Activated CD4-positive, alpha-beta memory T cell treated with anti-CD3 and anti-CD28 coated beads, Interleukin-2, amount 10 ng/mL, durations not matched to agents 7 days and 5 days (primary cell): Measurements from ENCODE around the gene RBM8A. TPM values are rescaled to one million over a fixed set of nuclear protein-coding genes. Genes with fewer than 3 reads are reported as not detected.

Experiments used
- CTCF ChIA-PET: fragments of 350-600 bp; sonication (Branson Sonifier 250); formaldehyde crosslinking; loops from one replicate; lab custom pipeline; 2021; ENCODE audit warnings: antibody characterized with exemption, inconsistent platforms; lab: Charles Lee
- POLR2A ChIA-PET: fragments of 350-600 bp; sonication (Branson Sonifier 250); formaldehyde crosslinking; loops from one replicate; lab custom pipeline; 2021; ENCODE audit warnings: antibody characterized with exemption; lab: Charles Lee
- DNase-seq: peaks from one replicate; pipeline ENCODE4 v3.0.0-alpha.2; 2020
- H3K27ac Mint-ChIP-seq: one replicate; pipeline ENCODE4 v1.8.0; 2021; ENCODE audit warnings: mild to moderate bottlenecking, mixed read lengths
- H3K27me3 Mint-ChIP-seq: one replicate; pipeline ENCODE4 v1.8.0; 2021; ENCODE audit warnings: mixed read lengths
- H3K36me3 Mint-ChIP-seq: one replicate; pipeline ENCODE4 v1.8.0; 2021; ENCODE audit warnings: low read depth, mixed read lengths
- H3K4me1 Mint-ChIP-seq: one replicate; pipeline ENCODE4 v1.8.0; 2021; ENCODE audit warnings: mixed read lengths
- H3K4me3 Mint-ChIP-seq: one replicate; pipeline ENCODE4 v1.8.0; 2021; ENCODE audit warnings: mild to moderate bottlenecking, mixed read lengths
- H3K9me3 Mint-ChIP-seq: one replicate; pipeline ENCODE4 v1.8.0; 2021; ENCODE audit warnings: mixed read lengths
- total RNA-seq, 2 experiments: library from RNA; stranded (reverse); gene quantifications; one replicate each; pipeline ENCODE4 v1.2.3, GENCODE V29; 2021

The RBM8A gene
- total RNA-seq, 2 experiments from 2014 or later: 168 to 174 TPM

DNA sequence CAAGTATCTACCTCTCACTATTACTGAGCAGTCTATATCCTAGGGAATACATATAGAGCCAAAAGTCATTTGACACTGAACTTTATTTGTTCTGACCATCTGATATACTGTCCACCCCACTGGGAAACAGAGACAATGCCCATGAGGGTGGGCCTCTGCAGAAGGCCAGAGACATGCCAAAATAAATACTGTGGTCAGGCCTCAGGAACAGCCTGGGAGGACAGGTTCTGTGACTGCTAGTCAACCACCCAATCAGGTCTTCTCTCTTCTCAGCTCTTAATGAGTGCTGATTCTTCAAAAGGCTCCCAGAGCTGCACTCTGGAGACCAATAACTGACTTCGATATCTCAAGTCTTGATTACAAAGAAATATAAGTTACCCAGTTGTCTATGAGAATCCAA, 36.1 kb downstream of the RBM8A start:
- Mint-ChIP-seq H3K27ac (no peak overlapping the region), H3K9me3 (no peaks in the 10 kb centered on the region), H3K36me3 (no peaks in the 10 kb centered on the region), H3K4me3 (no peak overlapping the region), H3K4me1 (peaks cover 4% of the 10 kb centered on the region), H3K27me3 (peaks cover 3% of the 10 kb centered on the region)
- ChIA-PET CTCF (interaction anchor here (0.8 to 2.5 kb wide), 20 partner anchors 9 to 141 kb away, joined by 3 to 16 read pairs (median 5); partner anchors contain the start of genes ANKRD34A, HJV, ITGA10 and NUDT17), POLR2A (interaction anchor here (0.6 to 2.4 kb wide), 7 partner anchors 16 to 88 kb away, joined by 3 to 11 read pairs (median 4); partner anchors contain the start of genes ANKRD34A, ITGA10, NUDT17 and PIAS3)
- DNase-seq: no peak

DNA sequence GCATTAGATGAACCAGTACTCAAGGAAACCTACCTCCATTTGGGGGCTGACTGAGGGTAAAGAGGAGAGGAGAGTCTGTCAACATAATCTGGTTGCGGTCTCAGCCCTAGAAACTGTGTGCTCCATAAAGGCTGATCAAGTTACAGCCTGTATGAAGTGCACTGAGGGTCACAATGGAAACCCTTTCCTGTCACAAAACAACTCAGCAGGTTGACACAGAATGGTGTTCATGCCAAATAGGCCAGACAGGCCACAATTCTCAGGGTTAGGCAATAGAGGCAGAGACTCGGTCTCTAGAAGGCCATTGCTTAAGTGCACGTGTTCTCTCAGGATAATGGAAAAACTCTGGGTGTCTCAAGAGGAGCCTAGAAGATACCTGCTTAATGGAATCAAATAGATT, 37.6 kb downstream of the RBM8A start:
- no peak for DNase-seq
- peaks cover 15% of the 10 kb centered on the region for H3K4me1 Mint-ChIP-seq
- peaks cover 11% of the 10 kb centered on the region for H3K27me3 Mint-ChIP-seq
- H3K9me3 Mint-ChIP-seq: no peaks in the 10 kb centered on the region
- ChIA-PET CTCF (interaction anchor here (0.6 to 1.0 kb wide), 3 partner anchors 9 to 125 kb away, joined by 3 to 6 read pairs (median 3); no protein-coding TSS in a partner anchor), POLR2A (no interaction called here)
- H3K36me3 Mint-ChIP-seq: no peaks in the 10 kb centered on the region
- no peak overlapping the region for H3K4me3 Mint-ChIP-seq
- H3K27ac Mint-ChIP-seq: no peak overlapping the region

DNA sequence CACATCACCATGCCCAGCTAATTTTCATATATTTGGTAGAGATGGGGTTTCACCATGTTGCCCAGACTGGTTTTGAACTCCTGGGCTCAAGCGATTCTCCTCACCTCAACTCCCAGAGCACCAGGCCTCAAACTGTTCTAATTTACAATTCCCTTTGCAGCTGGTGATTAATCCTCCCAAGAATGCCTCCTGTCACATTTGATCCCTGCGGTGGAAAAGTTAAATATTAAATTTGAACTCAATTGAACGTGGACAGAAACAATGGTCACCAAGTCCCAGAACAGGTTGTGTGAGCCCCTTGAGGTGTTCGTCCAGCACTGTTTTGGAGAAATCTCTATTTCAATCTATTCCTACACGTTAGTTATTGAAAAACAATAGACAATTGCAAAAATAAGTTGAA, 39.7 kb downstream of the RBM8A start:
- no peak overlapping the region for H3K4me3 Mint-ChIP-seq
- no peaks in the 10 kb centered on the region for H3K36me3 Mint-ChIP-seq
- H3K27me3 Mint-ChIP-seq: peaks cover 28% of the 10 kb centered on the region
- no peak for DNase-seq
- ChIA-PET CTCF (interaction anchor here (10.0 kb wide), 1 partner anchor 41 kb away, joined by 58 read pairs; the partner anchor contains the start of gene NUDT17), POLR2A (no interaction called here)
- H3K27ac Mint-ChIP-seq: no peak overlapping the region
- no peaks in the 10 kb centered on the region for H3K9me3 Mint-ChIP-seq
- H3K4me1 Mint-ChIP-seq: peaks cover 17% of the 10 kb centered on the region

DNA sequence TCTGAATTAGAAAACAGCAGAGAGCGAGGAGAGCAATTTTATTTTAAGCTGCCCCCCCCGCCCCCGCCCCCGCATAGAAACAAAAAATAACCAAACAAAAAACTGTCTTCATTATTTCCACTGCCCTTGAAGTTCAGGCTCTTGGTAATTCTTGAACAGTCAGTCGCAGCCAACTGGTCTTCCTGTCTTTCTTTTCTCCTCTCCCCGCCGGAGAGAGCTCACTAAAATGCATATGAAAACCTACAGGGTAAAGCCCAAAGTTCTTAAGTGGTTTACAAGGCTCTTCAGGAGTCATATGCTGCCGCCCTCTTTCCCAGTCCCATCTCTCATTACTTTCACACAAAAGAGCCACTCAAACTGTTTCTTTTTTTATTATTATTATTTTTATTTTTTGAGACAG, 40.5 kb downstream of the RBM8A start:
- no peak overlapping the region for H3K27ac Mint-ChIP-seq
- peaks cover 30% of the 10 kb centered on the region for H3K27me3 Mint-ChIP-seq
- no peaks in the 10 kb centered on the region for H3K9me3 Mint-ChIP-seq
- CTCF ChIA-PET: interaction anchor here (0.7 to 10.0 kb wide), 6 partner anchors 13 to 146 kb away, joined by 3 to 58 read pairs (median 4); partner anchors contain the start of genes ITGA10, LIX1L and NUDT17
- POLR2A ChIA-PET: interaction anchor here (1.7 to 2.1 kb wide), 2 partner anchors 27 to 78 kb away, joined by 7 to 11 read pairs; partner anchors contain the start of genes ANKRD34A, PIAS3 and POLR3GL
- H3K4me3 Mint-ChIP-seq: peak overlapping the region; percentile 46
- no peak for DNase-seq
- peaks cover 17% of the 10 kb centered on the region for H3K4me1 Mint-ChIP-seq
- no peaks in the 10 kb centered on the region for H3K36me3 Mint-ChIP-seq

DNA sequence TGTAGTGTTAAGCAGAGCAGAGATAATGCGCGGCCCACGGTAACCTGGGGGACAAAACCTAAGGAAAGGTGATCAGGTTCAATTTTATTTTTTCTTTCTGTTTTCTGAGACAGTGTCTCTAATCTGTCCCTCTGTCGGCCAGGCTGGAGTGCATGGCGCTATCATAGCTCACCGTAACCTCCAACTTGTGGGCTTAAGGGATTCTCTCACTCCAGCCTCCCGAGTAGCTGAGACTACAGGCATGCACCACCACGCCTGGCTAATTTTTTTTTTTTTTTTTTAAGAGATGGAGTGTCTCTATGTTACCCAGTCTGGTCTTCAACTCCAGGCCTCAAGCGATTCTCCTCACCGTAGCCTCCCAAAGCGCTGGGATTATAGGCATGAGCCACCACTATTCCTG, 40.9 kb downstream of the RBM8A start:
- H3K27ac Mint-ChIP-seq: no peak overlapping the region
- no peaks in the 10 kb centered on the region for H3K9me3 Mint-ChIP-seq
- peaks cover 17% of the 10 kb centered on the region for H3K4me1 Mint-ChIP-seq
- peak overlapping the region; percentile 75 for H3K4me3 Mint-ChIP-seq
- POLR2A ChIA-PET: interaction anchor here (0.9 to 2.1 kb wide), 3 partner anchors 27 to 78 kb away, joined by 3 to 11 read pairs (median 7); partner anchors contain the start of genes ANKRD34A, PIAS3 and POLR3GL
- no peaks in the 10 kb centered on the region for H3K36me3 Mint-ChIP-seq
- DNase-seq: no peak
- CTCF ChIA-PET: interaction anchor here (0.7 to 10.0 kb wide), 6 partner anchors 13 to 147 kb away, joined by 3 to 58 read pairs (median 4); partner anchors contain the start of genes ITGA10, LIX1L and NUDT17
- H3K27me3 Mint-ChIP-seq: peaks cover 30% of the 10 kb centered on the region

DNA sequence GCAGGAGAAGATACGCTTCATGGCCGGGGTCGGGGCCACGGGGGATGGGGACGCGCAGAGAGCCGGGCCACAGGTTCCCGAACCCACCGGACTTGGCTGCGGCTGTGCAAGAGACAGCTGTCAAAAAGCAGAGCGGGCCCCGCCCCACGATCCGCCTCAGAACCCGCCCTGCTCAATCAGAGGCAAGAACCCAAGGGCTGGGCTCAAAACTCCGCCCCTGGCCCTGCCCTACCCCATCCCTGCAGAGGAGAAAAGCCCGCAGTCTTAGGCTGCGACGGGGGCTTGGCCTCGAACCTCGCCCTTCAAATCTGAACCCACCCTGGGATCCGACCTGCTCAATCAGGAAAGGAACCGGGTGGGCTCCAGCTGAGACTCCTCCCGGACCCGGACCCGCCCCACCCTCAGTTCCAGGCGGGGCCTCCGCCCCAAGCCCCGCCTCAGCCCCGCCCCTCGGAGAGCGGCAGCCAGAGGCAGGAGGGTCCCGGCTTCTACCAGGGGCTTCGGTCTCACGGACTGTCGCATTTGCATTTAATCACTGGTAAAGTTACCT, 41.5 kb downstream of the RBM8A start, which contains the start of gene ANKRD35:
Gene ANKRD35 (minus strand): TSS at position 129 of the 550 bp plus-strand sequence. CDS start 108 bp downstream, at position 21.
- Mint-ChIP-seq H3K27me3 (peaks cover 33% of the 10 kb centered on the region), H3K4me3 (peak within 1 kb of the TSS; percentile 75), H3K9me3 (no peaks in the 10 kb centered on the region), H3K36me3 (no peaks in the 10 kb centered on the region), H3K4me1 (peaks cover 17% of the 10 kb centered on the region), H3K27ac (no peak within 1 kb of the TSS)
- POLR2A ChIA-PET: interaction anchor here (0.9 to 2.1 kb wide), 5 partner anchors 14 to 79 kb away, joined by 3 to 11 read pairs (median 5); partner anchors contain the start of genes ANKRD34A, PIAS3, POLR3GL and RBM8A
- CTCF ChIA-PET: interaction anchor here (0.5 to 10.0 kb wide), 6 partner anchors 8 to 147 kb away, joined by 3 to 58 read pairs (median 4); partner anchors contain the start of genes LIX1L, NUDT17 and PIAS3
- peak; percentile 91 for DNase-seq

DNA sequence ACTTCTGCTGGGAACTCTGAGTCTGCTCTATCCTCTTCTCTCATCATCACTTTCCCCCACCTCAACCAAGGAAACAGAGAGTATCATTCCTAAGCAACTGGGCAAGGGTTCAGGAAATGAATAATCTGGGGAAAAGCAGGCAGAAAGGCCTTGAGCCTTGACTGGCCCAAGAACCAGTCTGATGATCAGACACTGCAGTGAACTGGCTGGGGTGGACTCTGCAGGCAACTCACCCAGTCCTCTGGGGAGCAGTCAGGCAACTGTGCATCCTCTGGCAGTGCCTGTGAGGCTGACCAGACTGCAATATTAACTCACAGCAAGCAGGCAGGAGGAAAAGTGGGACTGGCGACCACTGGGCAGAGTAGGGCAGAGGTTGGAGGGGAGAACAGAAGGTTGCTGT, 42.6 kb downstream of the RBM8A start:
- H3K27ac Mint-ChIP-seq: no peak overlapping the region
- H3K4me1 Mint-ChIP-seq: peaks cover 17% of the 10 kb centered on the region
- no peak for DNase-seq
- peak overlapping the region; percentile 75 for H3K4me3 Mint-ChIP-seq
- no peaks in the 10 kb centered on the region for H3K36me3 Mint-ChIP-seq
- H3K27me3 Mint-ChIP-seq: peaks cover 33% of the 10 kb centered on the region
- POLR2A ChIA-PET: no interaction called here
- CTCF ChIA-PET: interaction anchor here (10.0 kb wide), 1 partner anchor 38 kb away, joined by 58 read pairs; the partner anchor contains the start of gene NUDT17
- H3K9me3 Mint-ChIP-seq: no peaks in the 10 kb centered on the region

DNA sequence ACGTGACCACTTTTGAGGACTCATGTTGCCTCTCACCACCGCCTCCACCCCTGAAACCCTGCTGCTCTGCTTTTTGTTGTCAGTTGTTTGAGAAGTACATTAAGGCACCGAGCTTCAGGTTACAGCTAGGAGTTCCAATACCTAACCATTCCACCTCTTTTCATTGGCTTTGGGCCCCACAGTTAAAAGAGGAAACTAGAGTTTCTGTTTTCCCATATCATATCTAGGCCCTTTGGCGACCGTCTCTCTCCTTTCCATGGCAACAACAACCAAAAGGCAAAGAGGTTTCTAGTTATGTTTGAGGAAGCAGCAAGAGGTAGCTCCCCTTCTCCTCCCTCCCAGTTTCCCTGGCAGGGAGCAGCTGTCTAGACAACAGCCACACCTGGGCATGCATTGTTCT, 47.5 kb downstream of the RBM8A start:
- CTCF ChIA-PET: interaction anchor here (0.8 to 10.0 kb wide), 5 partner anchors 10 to 34 kb away, joined by 3 to 58 read pairs (median 8); partner anchors contain the start of genes NUDT17 and PIAS3

DNA sequence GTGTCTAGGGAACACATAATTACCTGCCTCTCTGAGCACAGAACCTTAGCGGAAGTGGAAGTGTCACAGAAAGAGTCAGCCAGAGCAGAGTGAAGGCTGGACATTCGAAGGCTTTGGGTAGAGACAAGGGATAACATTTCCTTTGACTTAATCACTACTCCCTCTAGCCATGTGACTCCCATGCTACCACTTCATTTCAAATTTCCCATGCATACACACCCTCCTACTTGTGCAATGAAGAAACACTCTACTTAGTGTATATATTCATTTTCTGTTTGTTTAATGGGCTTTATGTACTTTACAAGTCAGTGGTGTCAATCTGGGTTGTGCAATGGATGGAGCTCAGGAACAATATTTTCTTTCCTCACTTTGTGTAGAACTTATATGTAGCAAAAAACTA, 48.6 kb downstream of the RBM8A start:
- CTCF ChIA-PET: interaction anchor here (2.5 to 10.0 kb wide), 3 partner anchors 13 to 32 kb away, joined by 8 to 58 read pairs (median 12); partner anchors contain the start of genes NUDT17 and PIAS3
- peaks cover 39% of the 10 kb centered on the region for H3K27me3 Mint-ChIP-seq
- H3K9me3 Mint-ChIP-seq: no peaks in the 10 kb centered on the region
- no peaks in the 10 kb centered on the region for H3K36me3 Mint-ChIP-seq
- H3K27ac Mint-ChIP-seq: no peak overlapping the region
- H3K4me1 Mint-ChIP-seq: peaks cover 6% of the 10 kb centered on the region
- no peak overlapping the region for H3K4me3 Mint-ChIP-seq
- POLR2A ChIA-PET: interaction anchor here (0.8 to 1.3 kb wide), 2 partner anchors 20 to 32 kb away, joined by 3 read pairs; partner anchors contain the start of gene PIAS3
- no peak for DNase-seq

More for the DNA sequence above, 47.5 kb downstream of the RBM8A start:
- Mint-ChIP-seq H3K4me1 (peaks cover 8% of the 10 kb centered on the region), H3K9me3 (no peaks in the 10 kb centered on the region), H3K36me3 (no peaks in the 10 kb centered on the region), H3K4me3 (no peak overlapping the region), H3K27me3 (peaks cover 40% of the 10 kb centered on the region), H3K27ac (no peak overlapping the region)
- DNase-seq: no peak
- POLR2A ChIA-PET: interaction anchor here (1.2 to 1.7 kb wide), 4 partner anchors 12 to 78 kb away, joined by 3 read pairs; partner anchors contain the start of genes LIX1L and PIAS3

DNA sequence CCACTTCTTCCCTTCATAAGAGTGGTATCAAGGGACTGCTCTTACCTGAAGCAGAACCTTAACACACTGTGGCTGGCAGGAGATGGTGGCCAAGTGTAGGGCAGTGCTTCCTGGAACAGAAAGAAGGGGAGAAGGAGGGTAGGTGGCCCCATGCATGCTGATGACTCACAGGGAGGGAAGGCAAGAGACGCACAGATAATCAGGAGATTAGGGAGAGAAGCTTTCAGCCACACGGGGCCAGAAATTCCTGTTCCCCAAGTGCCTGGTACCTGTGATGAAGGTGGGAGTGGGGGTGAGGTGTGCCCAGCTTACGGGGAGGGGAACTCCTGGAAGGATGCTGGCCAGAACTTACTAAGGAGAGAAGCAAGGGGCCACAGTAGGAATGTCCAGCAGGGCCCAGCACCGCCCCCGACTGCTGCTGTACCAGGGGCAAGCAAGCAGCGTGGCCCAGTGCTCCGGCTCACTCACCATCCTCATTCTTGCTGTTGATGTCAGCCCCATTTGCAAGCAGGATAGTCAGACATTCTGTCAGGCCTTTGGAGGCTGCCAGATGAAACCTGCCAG, 49.3 kb downstream of the RBM8A start:
- Mint-ChIP-seq H3K36me3 (no peaks in the 10 kb centered on the region), H3K27me3 (peaks cover 38% of the 10 kb centered on the region), H3K27ac (no peak overlapping the region), H3K9me3 (no peaks in the 10 kb centered on the region), H3K4me3 (no peak overlapping the region), H3K4me1 (peaks cover 6% of the 10 kb centered on the region)
- ChIA-PET POLR2A (no interaction called here), CTCF (interaction anchor here (10.0 kb wide), 1 partner anchor 32 kb away, joined by 58 read pairs; the partner anchor contains the start of gene NUDT17)
- DNase-seq: no peak

DNA sequence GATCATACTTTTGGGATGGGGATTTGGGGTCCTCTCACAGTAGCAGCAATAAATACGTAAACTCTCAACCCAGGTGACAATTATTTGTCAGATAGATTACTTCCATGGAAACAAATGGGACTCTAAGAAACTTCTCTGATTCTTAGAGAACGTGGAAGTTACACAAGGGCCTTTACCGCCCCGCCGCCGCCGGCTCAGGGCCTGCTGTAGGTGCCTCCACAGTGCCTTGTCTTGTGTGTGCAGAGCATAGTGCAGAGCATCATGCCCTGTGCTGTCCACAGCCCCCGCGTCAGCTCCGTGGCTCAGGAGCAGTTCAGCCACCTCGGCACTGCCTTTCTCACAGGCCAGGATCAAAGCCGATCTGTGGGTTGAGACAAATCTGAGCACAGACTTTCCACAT, 52.6 kb downstream of the RBM8A start:
- POLR2A ChIA-PET: interaction anchor here (1.1 to 1.6 kb wide), 2 partner anchors 44 to 122 kb away, joined by 3 to 4 read pairs; partner anchors contain the start of genes PEX11B and TXNIP
- Mint-ChIP-seq H3K27ac (no peak overlapping the region), H3K27me3 (peaks cover 47% of the 10 kb centered on the region), H3K4me3 (no peak overlapping the region), H3K36me3 (no peaks in the 10 kb centered on the region), H3K9me3 (no peaks in the 10 kb centered on the region), H3K4me1 (peaks cover 24% of the 10 kb centered on the region)
- no peak for DNase-seq
- CTCF ChIA-PET: no interaction called here
